Activated CD4-positive, alpha-beta T cell treated with anti-CD3 and anti-CD28 coated beads for 1 hour (primary cell): Measurements from ENCODE around the gene SLC10A7.
"Not testable (repeated sequence)": the region's sequence is repeated elsewhere in the genome, so short reads cannot be mapped to it uniquely, and the experiment has no call there.

ENCODE experiments used
- DNase-seq: peaks from one replicate; pipeline ENCODE4 v3.0.0-alpha.2; 2020

SLC10A7 gene

GRCh38 chr4:146436423-146437162 lies 85.1 kb downstream of the SLC10A7 start:
- no peak for DNase-seq

GRCh38 chr4:146435962-146436361 lies 85.8 kb downstream of the SLC10A7 start:
- DNase-seq = no peak

- no peak for DNase-seq
Measured at GRCh38 chr4:146432065-146432464, 89.7 kb downstream of the SLC10A7 start.

- no peak for DNase-seq
Measured at GRCh38 chr4:146428298-146428697, 93.4 kb downstream of the SLC10A7 start.

- no peak for DNase-seq
Measured at GRCh38 chr4:146417822-146418221, 103.9 kb downstream of the SLC10A7 start.

GRCh38 chr4:146415829-146416228 lies 105.9 kb downstream of the SLC10A7 start:
- no peak for DNase-seq

GRCh38 chr4:146407669-146408084 lies 114.1 kb downstream of the SLC10A7 start:
- no peak for DNase-seq

- DNase-seq = no peak
Measured at GRCh38 chr4:146407257-146407656, 114.5 kb downstream of the SLC10A7 start.

GRCh38 chr4:146401274-146401673 lies 120.5 kb downstream of the SLC10A7 start:
- DNase-seq = no peak

GRCh38 chr4:146398896-146399445 lies 122.8 kb downstream of the SLC10A7 start:
- no peak for DNase-seq

GRCh38 chr4:146398404-146398803 lies 123.3 kb downstream of the SLC10A7 start:
- no peak for DNase-seq

- no peak for DNase-seq
Measured at GRCh38 chr4:146389561-146389960, 132.2 kb downstream of the SLC10A7 start.

GRCh38 chr4:146382194-146382593 lies 139.5 kb downstream of the SLC10A7 start:
- no peak for DNase-seq

- no peak for DNase-seq
Measured at GRCh38 chr4:146381263-146381872, 140.4 kb downstream of the SLC10A7 start.

GRCh38 chr4:146379744-146380143 lies 142.0 kb downstream of the SLC10A7 start:
- no peak for DNase-seq

GRCh38 chr4:146371812-146372211 lies 149.9 kb downstream of the SLC10A7 start:
- no peak for DNase-seq

GRCh38 chr4:146370841-146371240 lies 150.9 kb downstream of the SLC10A7 start:
- DNase-seq = no peak

- DNase-seq = no peak
Measured at GRCh38 chr4:146369446-146369845, 152.3 kb downstream of the SLC10A7 start.

GRCh38 chr4:146368209-146368608 lies 153.5 kb downstream of the SLC10A7 start:
- DNase-seq = no peak

GRCh38 chr4:146367347-146367746 lies 154.4 kb downstream of the SLC10A7 start:
- no peak for DNase-seq

- no peak for DNase-seq
Measured at GRCh38 chr4:146359771-146360170, 162.0 kb downstream of the SLC10A7 start.

GRCh38 chr4:146350114-146350513 lies 171.6 kb downstream of the SLC10A7 start:
- DNase-seq = not testable (repeated sequence)

- no peak for DNase-seq
Measured at GRCh38 chr4:146349306-146349705, 172.4 kb downstream of the SLC10A7 start.

- DNase-seq = no peak
Measured at GRCh38 chr4:146347822-146348221, 173.9 kb downstream of the SLC10A7 start.
